ENCODE results near the gene SELENOO. TPM values are rescaled to one million over a fixed set of nuclear protein-coding genes. Genes with fewer than 3 reads are reported as not detected.

The SELENOO gene
- total and polyA plus RNA-seq, 3 experiments from 2014 or later = 6.1 to 25.9 (median 22.3) TPM

- H3K9me3 Mint-ChIP-seq = no peaks in the 10 kb centered on the region
- peaks cover 13% of the 10 kb centered on the region for H3K36me3 ChIP-seq (ENCODE audit: insufficient read depth, low read length)
- peaks cover 36% of the 10 kb centered on the region for H3K4me1 ChIP-seq (ENCODE audit: insufficient read depth, low read length)
- ChIA-PET POLR2A (no interaction called here), CTCF (interaction anchor here (0.9 to 3.9 kb wide), 7 partner anchors 7 to 372 kb away, joined by 3 to 33 read pairs (median 11); partner anchors contain the start of genes DENND6B and SCO2)
- peaks cover 0 to 16% (median 5%) of the 10 kb centered on the region in 3 donors for H3K36me3 Mint-ChIP-seq
- H3K4me3 ChIP-seq (ENCODE audit: low read length) = no peak overlapping the region
- H3K27me3 Mint-ChIP-seq = peaks cover 0 to 3% of the 10 kb centered on the region in 2 donors
- DNase-seq = no peak
- no peak overlapping the region for H3K27ac ChIP-seq (ENCODE audit: low read depth, low read length)
- no peaks in the 10 kb centered on the region for H3K27me3 ChIP-seq (ENCODE audit: insufficient read depth, low read length, poor library complexity, severe bottlenecking)
- no peaks in the 10 kb centered on the region for H3K9me3 ChIP-seq (ENCODE audit: low read length)
- H3K27ac Mint-ChIP-seq = peak overlapping the region in 2 of 8 donors; percentile 58 to 94
- peak overlapping the region; percentile 44 to 83 (median 80) for H3K4me3 Mint-ChIP-seq
- H3K4me1 Mint-ChIP-seq = peaks cover 12 to 45% (median 12%) of the 10 kb centered on the region in 3 donors
Observed at GRCh38 chr22:50249341-50250248, 48.8 kb downstream of the SELENOO start.

DNA sequence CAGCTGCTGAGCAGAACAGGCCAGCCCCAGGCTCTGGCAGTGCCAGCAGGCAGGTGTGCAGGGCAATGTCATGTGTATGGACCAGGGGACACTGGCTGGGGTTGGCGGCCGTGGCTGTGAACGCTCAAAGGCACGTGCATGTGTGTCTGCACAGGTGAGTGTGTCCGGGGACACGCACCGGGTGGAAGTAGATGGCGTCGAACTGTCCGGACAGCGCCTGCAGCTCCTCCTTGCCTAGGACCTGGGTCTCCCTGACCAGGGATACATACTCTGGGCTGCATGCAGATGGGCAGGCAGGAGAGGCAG, 49.4 kb downstream of the SELENOO start:
- CTCF ChIA-PET = interaction anchor here (0.9 to 3.9 kb wide), 9 partner anchors 8 to 372 kb away, joined by 3 to 33 read pairs (median 10); partner anchors contain the start of genes DENND6B and SCO2
- POLR2A ChIA-PET = interaction anchor here (1.1 kb wide), 2 partner anchors 64 to 298 kb away, joined by 3 read pairs; no protein-coding TSS in a partner anchor
- no peaks in the 10 kb centered on the region for H3K9me3 ChIP-seq (ENCODE audit: low read length)

DNA sequence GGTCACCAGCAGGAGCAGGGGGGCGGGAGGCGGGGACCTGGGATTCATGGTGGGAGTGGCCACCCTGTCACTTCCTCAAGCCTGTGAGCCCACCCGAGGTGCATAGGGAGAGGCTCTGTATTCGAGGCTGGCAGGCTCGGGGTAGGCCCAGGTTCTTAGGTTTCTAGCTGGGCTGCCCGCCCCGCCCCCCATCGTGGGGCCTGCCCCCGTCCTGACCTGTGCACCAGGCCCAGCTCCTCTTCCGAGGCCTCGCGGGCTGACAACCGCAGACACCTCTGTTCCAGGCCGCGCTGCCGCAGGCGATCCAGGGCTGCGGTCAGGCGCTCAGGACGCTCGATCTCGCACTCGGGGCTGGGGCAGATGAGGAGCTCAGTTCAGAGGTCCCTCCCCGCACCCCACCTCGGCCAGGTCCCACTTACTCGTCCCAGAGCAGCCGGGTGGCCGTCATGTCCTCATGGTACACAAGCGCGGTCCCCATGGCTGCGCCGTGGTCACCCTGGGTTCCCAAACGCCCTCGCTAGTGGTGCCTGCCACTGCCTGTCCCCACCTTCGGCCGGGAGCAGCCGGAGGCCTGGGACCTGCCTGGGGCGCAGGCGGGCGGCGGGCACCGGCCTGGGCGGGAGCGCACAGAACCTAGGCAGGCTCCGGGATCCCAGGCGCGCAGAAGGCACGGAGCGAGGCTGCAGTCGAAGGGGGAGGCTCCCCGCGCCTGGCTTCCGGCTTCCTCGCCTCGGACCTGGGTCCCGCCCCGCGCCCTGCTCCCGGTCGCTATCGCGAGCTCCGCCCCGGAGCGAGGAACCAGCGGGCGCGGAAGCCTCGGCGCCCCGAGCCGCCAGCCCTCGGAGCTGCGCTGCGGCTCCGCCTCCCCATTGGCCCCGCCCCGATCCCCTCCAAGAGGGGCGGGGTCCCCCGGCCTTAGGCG, 50.0 kb downstream of the SELENOO start, which contains the start of gene HDAC10:
Gene HDAC10 (minus strand): TSS at position 711 of the 922 bp plus-strand sequence. CDS start 233 bp downstream, at position 478.
- Histone ChIP-seq H3K27ac (ENCODE audit: low read depth, low read length) (peak within 1 kb of the TSS; percentile 65), H3K9me3 (ENCODE audit: low read length) (no peaks in the 10 kb centered on the region), H3K4me1 (ENCODE audit: insufficient read depth, low read length) (peaks cover 32% of the 10 kb centered on the region), H3K36me3 (ENCODE audit: insufficient read depth, low read length) (peaks cover 11% of the 10 kb centered on the region), H3K4me3 (ENCODE audit: low read length) (peak within 1 kb of the TSS; percentile 83), H3K27me3 (ENCODE audit: insufficient read depth, low read length, poor library complexity, severe bottlenecking) (no peaks in the 10 kb centered on the region)
- Mint-ChIP-seq H3K36me3 (peaks cover 0 to 12% (median 5%) of the 10 kb centered on the region in 3 donors), H3K4me3 (peak within 1 kb of the TSS; percentile 73 to 86 (median 82)), H3K9me3 (no peaks in the 10 kb centered on the region), H3K27ac (peak within 1 kb of the TSS in 7 of 8 donors; percentile 43 to 85 (median 60)), H3K4me1 (peaks cover 8 to 36% (median 9%) of the 10 kb centered on the region in 3 donors), H3K27me3 (peaks cover 0 to 1% of the 10 kb centered on the region in 2 donors)
- peak; percentile 68 to 84 (median 75) for DNase-seq
- POLR2A ChIA-PET = interaction anchor here (0.7 to 2.2 kb wide), 8 partner anchors 64 to 298 kb away, joined by 3 to 7 read pairs (median 4); partner anchors contain the start of genes DENND6B, LMF2, NCAPH2 and SCO2
- CTCF ChIA-PET = interaction anchor here (0.6 to 3.9 kb wide), 19 partner anchors 9 to 371 kb away, joined by 3 to 33 read pairs (median 4); partner anchors contain the start of genes DENND6B, MAPK11 and SCO2

More for the DNA sequence above, 49.4 kb downstream of the SELENOO start:
- Histone ChIP-seq H3K4me1 (ENCODE audit: insufficient read depth, low read length) (peaks cover 36% of the 10 kb centered on the region), H3K4me3 (ENCODE audit: low read length) (peak overlapping the region; percentile 83), H3K27me3 (ENCODE audit: insufficient read depth, low read length, poor library complexity, severe bottlenecking) (no peaks in the 10 kb centered on the region), H3K36me3 (ENCODE audit: insufficient read depth, low read length) (peaks cover 13% of the 10 kb centered on the region), H3K27ac (ENCODE audit: low read depth, low read length) (peak overlapping the region; percentile 65)
- Mint-ChIP-seq H3K4me1 (peaks cover 8 to 39% (median 9%) of the 10 kb centered on the region in 3 donors), H3K27me3 (peaks cover 0 to 1% of the 10 kb centered on the region in 2 donors), H3K4me3 (peak overlapping the region; percentile 73 to 86 (median 82)), H3K36me3 (peaks cover 0 to 12% (median 5%) of the 10 kb centered on the region in 3 donors), H3K27ac (peak overlapping the region in 4 of 8 donors; percentile 43 to 83 (median 62)), H3K9me3 (no peaks in the 10 kb centered on the region)
- DNase-seq = no peak

- ChIA-PET POLR2A (interaction anchor here (0.7 to 2.2 kb wide), 5 partner anchors 75 to 281 kb away, joined by 3 to 7 read pairs (median 4); partner anchors contain the start of genes DENND6B, LMF2, NCAPH2 and SCO2), CTCF (interaction anchor here (0.6 to 3.9 kb wide), 21 partner anchors 9 to 370 kb away, joined by 3 to 33 read pairs (median 4); partner anchors contain the start of genes DENND6B, MAPK11 and SCO2)
- peak overlapping the region in 5 of 8 donors; percentile 21 to 79 (median 52) for H3K27ac Mint-ChIP-seq
- H3K9me3 ChIP-seq (ENCODE audit: low read length) = no peaks in the 10 kb centered on the region
- H3K27me3 Mint-ChIP-seq = peaks cover 0 to 1% of the 10 kb centered on the region in 2 donors
- H3K4me3 ChIP-seq (ENCODE audit: low read length) = no peak overlapping the region
- no peaks in the 10 kb centered on the region for H3K27me3 ChIP-seq (ENCODE audit: insufficient read depth, low read length, poor library complexity, severe bottlenecking)
- no peaks in the 10 kb centered on the region for H3K9me3 Mint-ChIP-seq
- peaks cover 3% of the 10 kb centered on the region for H3K36me3 ChIP-seq (ENCODE audit: insufficient read depth, low read length)
- peaks cover 0 to 12% (median 5%) of the 10 kb centered on the region in 3 donors for H3K36me3 Mint-ChIP-seq
- DNase-seq = no peak
- peak overlapping the region in 6 of 7 donors; percentile 15 to 68 (median 54) for H3K4me3 Mint-ChIP-seq
- H3K4me1 Mint-ChIP-seq = peaks cover 8 to 36% (median 9%) of the 10 kb centered on the region in 3 donors
- peaks cover 28% of the 10 kb centered on the region for H3K4me1 ChIP-seq (ENCODE audit: insufficient read depth, low read length)
- no peak overlapping the region for H3K27ac ChIP-seq (ENCODE audit: low read depth, low read length)
Observed at GRCh38 chr22:50251477-50252081, 50.8 kb downstream of the SELENOO start.

- peak overlapping the region in 6 of 7 donors; percentile 34 to 73 (median 60) for H3K4me3 Mint-ChIP-seq
- peak overlapping the region in 7 of 8 donors; percentile 19 to 81 (median 52) for H3K27ac Mint-ChIP-seq
- CTCF ChIA-PET = interaction anchor here (0.6 to 3.9 kb wide), 19 partner anchors 9 to 369 kb away, joined by 3 to 33 read pairs (median 5); partner anchors contain the start of genes DENND6B and MAPK11
- peaks cover 23% of the 10 kb centered on the region for H3K4me1 ChIP-seq (ENCODE audit: insufficient read depth, low read length)
- peaks cover 1 to 2% of the 10 kb centered on the region in 2 donors for H3K27me3 Mint-ChIP-seq
- H3K4me3 ChIP-seq (ENCODE audit: low read length) = no peak overlapping the region
- peaks cover 7 to 33% (median 8%) of the 10 kb centered on the region in 3 donors for H3K4me1 Mint-ChIP-seq
- DNase-seq = peak; percentile 54 to 83 (median 63)
- no peaks in the 10 kb centered on the region for H3K36me3 ChIP-seq (ENCODE audit: insufficient read depth, low read length)
- H3K9me3 ChIP-seq (ENCODE audit: low read length) = no peaks in the 10 kb centered on the region
- no peak overlapping the region for H3K27ac ChIP-seq (ENCODE audit: low read depth, low read length)
- H3K9me3 Mint-ChIP-seq = no peaks in the 10 kb centered on the region
- peaks cover 0 to 8% (median under 1%) of the 10 kb centered on the region in 3 donors for H3K36me3 Mint-ChIP-seq
- POLR2A ChIA-PET = interaction anchor here (2.2 kb wide), 1 partner anchor 75 kb away, joined by 7 read pairs; the partner anchor contains the start of gene DENND6B
- no peaks in the 10 kb centered on the region for H3K27me3 ChIP-seq (ENCODE audit: insufficient read depth, low read length, poor library complexity, severe bottlenecking)
Observed at GRCh38 chr22:50252082-50253045, 51.6 kb downstream of the SELENOO start.

Measured in CD8-positive, alpha-beta memory T cell (primary cell).